GM19397 (cell line): ENCODE results near the gene FLVCR2.
"Not testable (repeated sequence)": the region's sequence is repeated elsewhere in the genome, so short reads cannot be mapped to it uniquely, and the experiment has no call there.

Experiments
- ATAC-seq: cut with Tn5 transposase; IDR thresholded peaks from one replicate; pipeline ENCODE4 v1.9.1; 2021; ENCODE audit warnings: mild to moderate bottlenecking, moderate library complexity; ENCODE audit not compliant: unreplicated experiment

Gene FLVCR2

DNA sequence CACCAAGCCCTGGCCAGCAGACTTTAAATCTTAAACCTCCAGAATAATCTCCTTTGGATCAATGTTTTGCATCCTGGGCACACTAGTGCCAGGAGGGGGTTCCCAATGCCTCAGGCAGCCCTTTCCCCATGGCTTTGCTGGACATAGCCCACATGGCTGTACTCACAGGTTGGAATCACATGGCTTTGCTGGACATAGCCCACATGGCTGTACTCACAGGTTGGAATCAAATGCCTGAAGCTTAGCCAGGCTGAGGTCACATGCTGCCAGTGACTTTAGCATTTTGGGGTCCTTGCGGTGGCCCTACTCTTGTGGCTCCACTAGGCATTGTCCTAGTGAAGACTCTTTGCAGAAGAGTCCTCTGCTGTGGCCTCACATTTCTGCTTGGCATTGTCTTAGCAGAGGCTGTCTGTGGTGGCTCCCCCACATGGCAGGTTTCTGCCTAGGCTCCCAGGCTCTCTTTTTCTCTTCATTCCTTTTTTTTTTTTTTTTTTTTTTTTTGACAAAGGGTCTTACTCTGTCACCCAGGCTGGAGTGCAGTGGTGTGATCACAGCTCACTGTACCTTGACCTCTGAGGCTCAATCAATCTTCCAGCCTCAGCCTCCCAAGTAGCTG lies 13.0 kb downstream of the FLVCR2 start:
- ATAC-seq = no peak

DNA sequence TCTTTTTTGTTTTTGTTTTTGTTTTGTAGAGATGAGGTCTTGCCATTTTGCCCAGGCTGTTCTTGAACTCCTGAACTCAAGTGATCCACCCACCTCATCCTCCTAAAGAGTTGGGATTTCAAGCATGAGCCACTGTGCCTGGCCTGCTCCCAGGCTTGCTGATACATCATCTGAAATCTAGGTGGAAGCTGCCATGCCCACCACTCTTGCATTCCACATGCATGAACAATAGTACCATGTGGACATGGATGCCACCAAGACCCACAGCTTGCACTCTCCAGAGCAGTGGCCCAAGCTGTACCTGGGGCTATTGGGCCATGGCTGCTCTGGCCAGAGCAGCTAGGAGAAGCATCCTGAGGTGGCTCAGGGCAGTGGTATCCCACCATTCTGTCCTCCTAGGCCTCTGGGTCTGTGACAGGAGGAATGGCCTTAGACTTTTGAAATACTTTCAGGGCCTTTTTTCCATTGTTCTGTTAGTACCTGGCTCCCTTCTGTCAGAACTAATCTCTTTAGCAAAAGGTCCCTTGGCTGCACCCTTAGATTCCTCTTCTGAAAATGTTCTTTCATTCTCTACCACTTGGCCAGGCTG lies 13.7 kb downstream of the FLVCR2 start:
- no peak for ATAC-seq

DNA sequence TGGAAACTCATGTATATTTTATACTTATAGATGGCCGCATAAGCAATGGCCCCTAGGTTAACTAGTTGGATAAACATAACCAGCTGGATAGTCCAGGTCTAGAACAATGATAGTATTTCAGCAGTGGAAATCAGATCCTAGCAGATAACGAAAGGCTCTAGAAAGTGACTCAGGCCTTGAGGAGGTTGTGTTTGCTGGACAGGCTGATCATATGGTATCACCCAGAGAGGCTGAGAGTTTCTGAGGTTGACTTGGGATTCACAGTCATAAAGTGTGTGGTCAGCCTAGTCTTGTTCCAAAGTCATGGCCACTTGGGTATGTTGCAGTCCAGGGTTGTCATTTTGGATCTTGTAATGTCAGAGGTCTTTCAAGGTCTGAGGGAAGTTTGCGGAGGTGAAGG lies 16.8 kb downstream of the FLVCR2 start:
- ATAC-seq = no peak

DNA sequence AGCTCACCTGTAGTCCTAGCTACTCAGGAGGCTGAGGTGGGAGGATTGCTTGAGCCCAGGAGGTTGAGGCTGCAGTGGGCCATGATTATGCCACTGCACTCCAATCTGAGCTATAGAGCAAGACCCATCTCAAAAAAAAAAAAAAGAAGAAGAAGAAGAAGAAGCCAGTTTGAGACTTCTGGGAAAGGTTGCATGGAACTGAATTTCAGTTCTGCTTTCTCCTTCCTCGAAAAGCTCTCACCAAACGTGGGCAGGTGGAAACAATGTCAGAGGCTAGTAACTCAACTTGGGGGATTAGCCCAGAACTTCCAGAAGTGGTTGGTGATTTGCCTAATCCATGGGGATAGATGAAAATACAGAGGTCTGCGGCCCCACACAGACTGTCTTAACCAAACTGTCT lies 18.7 kb downstream of the FLVCR2 start:
- ATAC-seq = no peak

DNA sequence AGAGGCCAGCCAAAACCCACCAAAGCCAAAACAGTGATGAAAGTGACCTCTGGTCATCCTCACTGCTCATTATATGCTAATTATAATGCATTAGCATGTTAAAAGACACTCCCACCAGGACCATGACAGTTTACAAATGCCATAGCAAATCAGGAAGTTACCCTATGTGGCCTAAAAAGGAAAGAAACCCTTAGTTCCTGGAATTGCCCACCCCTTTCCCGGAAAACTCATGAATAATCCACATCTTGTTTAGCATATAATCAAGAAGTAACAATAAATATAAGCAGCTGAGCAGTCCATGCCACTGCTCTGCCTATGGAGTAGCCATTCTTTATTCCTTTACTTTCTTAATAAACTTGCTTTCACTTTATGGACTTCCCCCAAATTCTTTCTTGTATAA lies 21.7 kb downstream of the FLVCR2 start:
- not testable (repeated sequence) for ATAC-seq

DNA sequence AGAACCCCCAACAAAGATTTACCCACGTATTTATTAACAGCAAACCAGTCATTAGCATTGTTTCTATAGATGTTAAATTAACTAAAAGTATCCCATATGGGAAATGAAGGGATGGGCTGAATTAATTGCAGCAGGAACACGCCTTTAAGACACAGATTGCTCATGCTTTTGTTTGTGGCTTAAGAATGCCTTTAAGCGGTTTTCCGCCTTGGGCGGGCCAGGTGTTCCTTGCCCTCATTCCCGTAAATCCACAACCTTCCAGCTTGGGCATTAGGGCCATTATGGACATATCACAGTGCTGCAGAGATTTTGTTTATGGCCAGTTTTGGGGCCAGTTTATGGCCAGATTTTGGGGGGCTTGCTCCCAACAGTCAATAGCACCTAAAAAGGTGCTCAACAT lies 22.6 kb downstream of the FLVCR2 start:
- not testable (repeated sequence) for ATAC-seq

DNA sequence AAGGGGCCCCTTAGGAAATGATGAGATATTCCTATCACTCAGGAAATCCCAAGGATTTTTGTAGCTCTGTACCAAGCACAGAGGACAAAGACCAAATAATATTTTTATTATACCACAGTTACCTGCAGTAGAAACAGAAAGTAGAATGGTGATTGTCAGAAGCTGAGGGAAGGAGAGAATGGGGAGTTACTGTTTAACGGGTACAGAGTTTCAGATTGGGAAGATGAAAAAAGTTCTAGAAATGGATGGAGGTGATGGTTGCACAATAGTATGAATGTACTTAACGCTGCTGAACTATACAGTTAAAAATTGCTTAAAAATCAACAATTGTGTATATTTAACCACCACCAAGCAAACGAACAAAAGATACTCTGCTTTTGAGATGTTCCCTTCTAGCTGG lies 24.1 kb downstream of the FLVCR2 start:
- no peak for ATAC-seq

DNA sequence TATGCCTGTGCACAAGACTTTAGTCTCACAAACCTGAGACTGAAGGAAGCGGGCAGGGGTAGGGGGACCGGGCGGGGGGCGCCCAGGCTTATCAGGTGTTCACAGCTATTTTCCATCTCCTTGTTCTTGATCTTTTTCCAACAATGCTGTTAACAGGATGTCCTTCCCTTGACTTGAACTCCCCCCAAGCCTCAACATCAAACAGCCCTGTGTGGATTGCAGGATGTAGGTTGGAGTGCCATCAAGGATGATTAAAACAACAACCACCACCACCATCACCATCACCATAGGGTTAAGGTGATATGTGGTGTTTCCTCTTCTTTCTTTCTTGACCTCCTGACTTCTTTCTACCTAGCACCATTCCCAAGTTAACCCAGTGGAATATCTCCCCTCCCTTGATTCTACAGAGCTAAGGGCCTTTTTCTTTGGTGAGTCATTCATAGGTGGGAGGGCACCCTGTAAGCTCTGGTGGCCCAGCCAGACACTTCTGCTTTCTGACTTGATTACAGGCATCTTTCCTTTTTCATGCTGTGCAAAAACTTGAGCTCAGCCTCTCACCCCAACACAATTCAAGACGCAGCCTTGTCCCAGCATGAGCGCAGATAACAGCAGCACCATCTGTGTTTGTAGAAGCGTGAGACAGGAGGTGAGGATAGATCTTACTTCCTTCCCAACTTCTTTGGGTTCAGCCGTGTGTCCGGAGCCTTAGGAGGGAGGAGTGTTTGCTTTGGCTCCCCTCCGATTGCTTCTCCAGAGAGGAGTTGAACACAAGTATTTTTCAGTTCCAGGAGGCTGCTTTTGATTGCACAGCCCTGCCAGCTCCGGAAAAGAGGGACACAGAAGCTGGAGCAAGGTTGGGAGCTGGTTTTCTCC lies 26.8 kb downstream of the FLVCR2 start:
- ATAC-seq = no peak

DNA sequence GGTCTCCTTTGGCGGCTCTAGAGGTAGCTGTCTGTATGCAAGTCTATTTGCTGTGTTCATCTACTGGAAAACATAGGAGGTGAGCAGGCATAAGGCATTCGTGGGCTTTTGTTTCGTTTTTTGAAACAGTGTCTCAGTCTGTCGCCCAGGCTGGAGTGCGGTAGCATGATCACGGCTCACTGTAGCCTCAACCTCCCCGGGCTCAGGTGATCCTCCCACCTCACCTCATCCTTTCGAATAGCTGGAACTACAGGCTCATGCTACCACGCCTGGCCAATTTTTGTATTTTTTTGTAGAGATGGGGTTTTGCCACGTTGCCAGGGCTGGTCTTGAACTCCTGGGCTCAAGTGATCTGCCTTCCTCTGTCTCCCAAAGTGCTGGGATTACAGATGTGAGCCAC lies 27.5 kb downstream of the FLVCR2 start:
- ATAC-seq = no peak

DNA sequence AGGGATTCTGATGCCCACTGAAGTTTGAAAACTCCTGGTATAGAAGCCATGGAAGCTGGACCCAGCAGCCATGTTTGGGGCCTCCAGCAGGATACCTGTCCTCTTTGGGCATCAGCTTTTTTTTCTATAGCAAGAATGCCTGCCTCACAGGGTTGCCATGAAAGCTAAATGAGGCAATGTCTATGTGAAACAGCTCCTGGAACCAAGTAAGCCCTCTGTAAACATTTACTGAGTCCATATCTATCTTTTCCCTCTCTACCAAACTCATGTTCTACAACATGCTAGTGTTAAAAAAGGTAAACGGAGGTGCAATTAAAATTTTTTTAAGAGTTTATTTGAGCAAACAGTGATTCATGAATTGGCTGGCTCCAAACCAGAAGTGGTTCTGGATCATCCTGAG lies 28.6 kb downstream of the FLVCR2 start:
- no peak for ATAC-seq

DNA sequence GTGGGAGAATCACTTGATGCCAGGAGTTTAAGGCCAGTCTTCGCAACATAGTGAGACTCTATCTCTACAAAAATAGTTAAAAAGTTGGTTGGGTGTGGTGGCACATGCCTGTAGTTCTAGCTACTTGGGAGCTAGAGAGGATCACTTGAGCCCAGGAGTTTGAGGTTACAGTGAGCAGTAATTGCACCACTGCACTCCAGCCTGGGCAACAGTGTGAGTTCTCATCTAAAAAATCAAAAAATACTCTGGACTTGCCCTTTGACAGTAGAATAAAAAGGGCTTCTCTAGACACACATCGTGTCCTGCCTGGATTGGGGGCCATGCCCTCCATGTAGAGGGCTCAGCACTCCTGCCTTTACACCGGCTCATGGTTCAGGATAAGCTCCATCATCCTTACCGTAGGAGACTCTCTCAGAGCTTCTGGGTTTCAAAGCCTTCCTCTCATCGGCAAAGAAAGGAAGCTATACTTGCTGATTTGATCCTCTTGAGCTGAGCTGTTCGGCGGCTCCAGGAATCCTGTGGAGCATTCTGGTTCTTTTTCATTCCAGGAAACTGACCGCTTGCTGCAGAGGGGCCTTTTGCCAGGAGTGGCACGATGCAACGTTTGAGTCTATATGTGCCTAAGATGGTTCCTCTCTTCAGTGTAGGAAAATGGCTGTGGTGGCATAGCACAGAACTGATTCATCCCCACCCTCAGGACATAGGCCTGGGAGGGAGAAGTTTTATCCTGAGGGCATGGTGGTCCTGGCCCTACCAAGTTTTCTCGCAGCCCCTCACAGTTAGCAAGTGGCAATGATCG lies 29.6 kb downstream of the FLVCR2 start:
- no peak for ATAC-seq

DNA sequence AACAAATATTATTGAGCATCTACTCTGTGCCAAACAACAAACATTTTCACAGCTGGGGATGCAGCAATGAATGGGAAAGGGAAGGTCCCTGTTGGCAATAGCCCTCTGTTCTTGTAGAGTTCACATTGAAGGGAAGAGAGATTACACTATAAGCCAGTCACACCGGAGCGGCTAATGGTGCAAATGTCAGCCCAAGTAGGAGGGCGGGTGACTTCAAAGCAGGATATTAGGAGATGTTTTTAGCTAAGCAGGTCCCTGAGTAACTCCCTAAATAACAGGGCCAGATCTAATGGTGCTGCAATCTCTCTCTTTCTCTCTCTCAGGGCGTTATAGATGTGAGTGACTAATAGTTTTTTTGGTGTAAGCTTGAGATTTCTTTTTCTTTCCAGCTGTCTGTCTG lies 30.7 kb downstream of the FLVCR2 start:
- ATAC-seq = no peak

DNA sequence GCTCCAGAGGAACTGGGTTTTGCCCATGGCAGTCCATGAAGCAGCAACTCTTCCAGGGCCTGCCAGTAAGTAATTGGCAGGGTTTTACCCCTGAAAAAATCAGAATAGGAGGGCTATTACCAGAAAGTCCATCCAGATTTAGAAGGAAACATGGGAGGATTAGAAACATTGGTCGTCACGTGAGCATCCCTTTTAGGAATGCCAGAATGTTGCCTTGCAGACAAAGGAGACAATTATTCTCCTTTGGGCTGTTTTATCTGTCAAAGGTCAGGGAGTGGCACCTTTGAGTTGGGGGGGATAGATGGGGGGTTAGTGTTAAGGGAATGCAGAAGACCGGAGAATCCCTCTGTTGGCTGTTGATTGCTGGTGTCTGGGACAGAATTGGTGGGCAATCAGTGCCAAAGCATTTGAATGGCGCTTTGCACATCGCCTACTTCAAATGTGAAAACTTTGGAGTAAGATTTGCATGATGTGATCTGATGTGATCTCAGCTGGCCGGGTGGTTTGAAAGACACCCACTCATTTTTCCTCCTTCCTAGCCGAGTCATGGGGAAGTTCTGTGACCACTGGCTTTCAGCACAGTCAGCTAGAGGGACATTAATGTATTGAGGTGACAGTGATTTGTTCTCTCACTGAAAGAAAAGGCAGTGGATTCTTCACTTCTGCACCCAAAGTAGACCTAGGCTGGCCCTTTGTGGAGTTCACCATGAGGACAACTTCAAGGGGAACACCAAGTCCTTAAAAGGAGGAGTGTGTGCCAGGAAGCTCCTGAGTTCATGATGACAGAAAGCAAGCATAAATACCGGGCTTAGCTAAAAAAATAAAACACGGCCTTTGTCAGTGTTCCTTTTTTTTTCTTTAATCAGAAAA lies 31.4 kb downstream of the FLVCR2 start:
- ATAC-seq = no peak

DNA sequence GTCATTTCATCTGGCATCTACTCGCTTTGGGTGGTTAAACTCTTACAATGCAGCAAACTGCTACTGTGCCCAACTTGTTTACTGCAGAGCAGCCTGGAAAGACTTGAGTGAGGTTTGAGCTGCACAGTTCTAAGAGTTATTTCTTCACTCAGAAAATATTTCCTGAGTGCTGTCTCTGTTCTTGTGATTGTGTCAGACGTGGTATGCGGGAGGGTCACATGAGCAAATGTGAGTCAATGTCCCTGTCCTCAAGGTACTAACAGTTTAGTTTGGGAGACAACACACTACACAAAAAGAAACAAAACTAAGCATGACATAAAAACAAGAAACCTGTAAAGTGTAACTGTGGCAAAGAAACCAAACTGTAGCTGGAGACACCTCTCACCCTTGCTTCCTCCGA lies 32.4 kb downstream of the FLVCR2 start:
- ATAC-seq = no peak

DNA sequence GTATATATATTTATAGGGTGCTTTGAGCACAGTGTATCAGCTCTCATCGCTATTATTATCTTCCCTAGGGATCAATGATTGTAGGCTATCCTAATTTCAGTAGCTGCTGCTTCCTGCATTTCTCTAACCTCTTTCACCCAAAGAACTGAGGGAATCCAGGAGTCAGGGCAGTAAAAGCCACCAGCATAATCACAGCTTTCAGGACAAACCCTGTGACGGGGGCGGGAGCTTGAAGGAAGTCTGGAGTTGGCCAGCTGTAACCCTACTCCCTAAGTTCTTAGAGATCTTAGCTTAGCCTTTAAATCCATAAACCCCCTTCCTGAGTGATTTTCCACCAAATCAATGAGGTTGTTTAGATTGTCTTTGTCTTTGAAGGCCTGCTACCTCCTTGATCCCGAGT lies 33.7 kb downstream of the FLVCR2 start:
- no peak for ATAC-seq

DNA sequence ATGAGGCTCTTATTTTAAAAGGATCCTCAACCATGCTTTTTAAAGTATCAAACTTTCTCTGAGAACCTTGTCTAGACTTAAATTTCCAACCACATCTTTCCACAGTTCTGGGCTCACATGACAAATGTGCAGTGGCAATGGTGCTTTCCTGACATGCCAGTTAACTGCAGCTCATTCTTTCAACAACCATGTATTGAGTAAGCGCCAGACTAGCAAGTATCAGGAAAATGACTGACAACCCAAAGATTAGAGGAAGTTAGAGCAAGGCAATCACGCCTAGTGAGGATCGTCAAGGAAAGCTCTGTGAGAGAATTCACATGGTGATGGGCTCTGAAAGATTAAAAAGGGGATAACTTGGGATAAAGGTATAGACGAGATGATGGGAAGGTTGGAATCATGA lies 35.8 kb downstream of the FLVCR2 start:
- ATAC-seq = no peak

DNA sequence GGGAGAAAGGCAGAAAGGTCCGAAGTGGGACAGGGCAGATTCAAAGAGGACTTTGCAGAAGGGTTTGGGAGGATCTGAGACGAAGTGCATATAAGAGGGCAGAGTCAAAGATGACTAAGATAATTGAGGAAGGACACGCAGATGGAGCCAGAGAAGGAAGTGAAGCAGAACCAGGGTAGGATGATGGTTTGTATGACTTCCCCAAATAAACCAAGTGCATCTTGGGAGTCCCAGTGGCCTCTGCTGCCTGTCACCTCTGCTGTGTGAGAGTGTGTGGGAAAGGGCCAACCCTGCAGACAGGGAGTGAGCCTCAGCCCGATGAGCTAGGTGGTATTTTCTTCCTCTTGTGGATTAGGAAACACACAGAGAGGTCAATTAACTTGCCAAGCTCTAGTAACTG lies 36.8 kb downstream of the FLVCR2 start:
- no peak for ATAC-seq

DNA sequence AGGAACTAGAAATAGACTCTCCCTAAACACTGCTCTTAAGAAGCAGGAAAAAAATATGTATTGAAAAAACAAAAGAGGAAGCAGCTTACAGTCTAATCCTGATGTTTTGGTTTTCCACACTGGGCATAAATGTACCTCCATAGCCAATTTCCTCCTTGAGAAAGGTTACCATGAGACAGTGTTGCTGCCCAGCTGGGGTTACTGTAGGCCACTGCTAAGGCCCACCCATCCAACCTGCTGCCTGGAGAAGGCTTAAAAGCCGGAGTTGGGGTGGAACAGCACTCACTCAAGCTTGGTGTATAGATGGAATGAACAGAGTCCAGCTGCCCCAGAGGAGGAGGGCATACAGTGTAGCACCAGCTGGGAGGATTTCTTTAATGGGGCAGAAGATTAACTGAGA lies 41.1 kb downstream of the FLVCR2 start:
- no peak for ATAC-seq

DNA sequence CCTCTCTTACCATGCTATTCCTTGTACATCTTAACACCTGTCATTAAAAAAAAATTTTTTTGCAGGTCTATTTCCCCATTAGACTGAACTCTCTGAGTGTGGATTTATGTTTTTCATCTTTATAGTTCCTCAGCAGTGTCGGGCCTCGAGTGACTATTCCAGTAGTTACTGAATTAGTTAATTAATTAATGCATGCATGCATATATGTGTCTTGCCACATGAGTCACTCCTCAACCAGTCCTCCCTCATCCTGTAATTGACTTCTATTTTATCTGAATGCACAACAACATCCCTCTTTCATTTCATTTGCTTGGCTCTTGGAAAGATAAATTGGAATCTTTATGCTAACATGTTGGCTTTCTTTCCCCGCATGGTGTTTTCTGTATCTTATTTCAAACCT lies 46.6 kb downstream of the FLVCR2 start:
- no peak for ATAC-seq

DNA sequence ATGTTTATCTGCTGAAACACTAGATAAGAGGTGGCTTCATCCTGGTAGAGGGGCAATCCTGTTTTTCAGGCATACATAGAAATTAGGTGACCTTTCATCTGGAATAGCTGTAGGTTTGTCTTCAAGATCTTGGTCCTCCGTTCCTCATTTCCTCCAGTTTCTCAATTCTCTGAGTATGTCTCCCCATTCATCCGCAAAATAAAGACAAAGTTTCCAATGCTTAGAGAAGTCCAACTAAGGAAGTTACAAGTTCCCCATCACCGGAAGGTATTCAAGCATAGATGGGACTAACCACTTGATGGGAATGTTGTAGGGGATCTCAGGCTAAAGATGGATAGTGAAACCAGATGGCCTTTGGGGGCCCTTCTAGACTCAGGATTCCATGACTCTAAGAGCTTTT lies 48.0 kb downstream of the FLVCR2 start:
- no peak for ATAC-seq

DNA sequence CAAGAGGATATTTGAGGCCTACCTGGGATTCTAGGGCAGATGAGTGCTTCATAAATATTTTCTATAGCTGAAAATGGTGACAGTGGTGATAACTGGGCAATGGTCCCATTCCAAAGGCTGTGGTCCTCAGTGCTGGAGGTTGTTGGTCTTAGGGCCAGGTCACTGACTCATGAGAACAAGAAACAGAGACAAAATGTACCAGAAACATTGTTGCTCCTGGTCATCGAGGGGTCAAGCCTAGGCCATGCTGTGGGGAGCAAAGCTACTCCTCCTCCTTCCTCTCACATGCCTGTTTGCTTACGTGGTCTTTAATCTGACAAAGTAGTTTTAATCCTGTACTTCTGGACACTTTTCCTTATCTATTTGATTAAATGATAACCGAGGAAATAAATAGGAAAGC lies 48.4 kb downstream of the FLVCR2 start:
- no peak for ATAC-seq
